SK-N-SH treated with all-trans-retinoic acid at 6 μM for 48 hours (cell line): ENCODE results near the gene UNC5CL.

Experiments
- BACH2 ChIP-seq: fragments of 250-450 bp; sonication (Bioruptor Pico); IDR thresholded peaks from 2 replicates; pipeline ENCODE4 v1.9.0; 2021; ENCODE audit warnings: mild to moderate bottlenecking, borderline replicate concordance
- SNAI2 ChIP-seq: fragments of 250-450 bp; sonication (Bioruptor Pico); IDR thresholded peaks from 2 replicates; pipeline ENCODE4 v1.5.0; 2020; ENCODE audit warnings: mild to moderate bottlenecking, moderate library complexity
- ZNF70 ChIP-seq: fragments of 450-650 bp; formaldehyde crosslinking; IDR thresholded peaks from 2 replicates; pipeline ENCODE4 v1.5.0; 2020; ENCODE audit warnings: mild to moderate bottlenecking, moderate library complexity
- ZNF8 ChIP-seq: fragments of 450-650 bp; formaldehyde crosslinking; IDR thresholded peaks from 2 replicates; pipeline ENCODE4 v1.5.0; 2020; ENCODE audit warnings: mild to moderate bottlenecking, moderate library complexity

- TF ChIP-seq ZNF70 (CRISPR knock-in tag) (no peak), ZNF8 (CRISPR knock-in tag) (no peak), BACH2 (CRISPR knock-in tag) (no peak), SNAI2 (CRISPR knock-in tag) (no peak)
These were observed 40.1 kb upstream of the UNC5CL start for GRCh38 chr6:41079080-41079479.
